ENCODE measurements around the gene STK10. TPM values are rescaled to one million over a fixed set of nuclear protein-coding genes. Genes with fewer than 3 reads are reported as not detected.

STK10 gene
- polyA plus RNA-seq, 3 donors = 21.5 to 180 (median 47.4) TPM

DNA sequence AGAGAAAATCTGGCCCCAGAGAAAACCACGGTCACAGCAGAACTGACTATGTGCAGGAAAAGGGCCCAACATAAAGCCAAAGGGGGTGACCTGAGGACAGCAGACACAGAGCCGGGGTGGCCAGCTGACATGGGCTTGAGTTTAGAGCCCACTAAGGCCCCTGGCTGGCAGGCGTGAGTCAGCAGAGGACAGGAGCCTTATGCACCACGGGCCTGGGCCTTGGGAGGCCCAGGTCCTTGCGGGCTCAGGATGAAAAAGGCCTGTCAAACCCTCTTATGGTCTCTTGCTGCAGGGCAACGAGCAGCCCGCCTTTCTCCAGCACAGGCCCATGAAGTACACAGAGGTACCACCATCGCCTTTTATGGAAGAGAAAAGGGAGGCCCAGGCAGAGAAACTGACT is 19.7 kb downstream of the STK10 start:
- peaks cover 34 to 88% of the 10 kb centered on the region in 2 donors for H3K36me3 ChIP-seq (replicated peaks in 1 of 2; ENCODE audit: control insufficient read depth in 1 of 2, insufficient read depth in 2 of 2, low read length in 2 of 2)
- Mint-ChIP-seq H3K9me3 (no peaks in the 10 kb centered on the region), H3K4me1 (peaks cover 62% of the 10 kb centered on the region), H3K27ac (peak overlapping the region in 5 of 7 donors; percentile 26 to 90 (median 68)), H3K27me3 (ENCODE audit: low read depth in 3 of 3) (no peaks in the 10 kb centered on the region), H3K36me3 (peaks cover 51 to 73% of the 10 kb centered on the region in 2 donors), H3K4me3 (no peak overlapping the region)
- intact Hi-C loops (cut with micrococcal nuclease) = no loop called here
- peak overlapping the region in 1 of 2 donors; percentile 20 for H3K27ac ChIP-seq (ENCODE audit: low read depth in 1 of 2, low read length in 2 of 2)
- H3K9me3 ChIP-seq (replicated peaks in 1 of 2; ENCODE audit: control insufficient read depth in 1 of 2, insufficient read depth in 1 of 2, low read length in 2 of 2) = no peaks in the 10 kb centered on the region
- peaks cover 100% of the 10 kb centered on the region for H4K20me1 ChIP-seq (ENCODE audit: insufficient read depth, low read length)
- TF ChIP-seq, protein P1, sequence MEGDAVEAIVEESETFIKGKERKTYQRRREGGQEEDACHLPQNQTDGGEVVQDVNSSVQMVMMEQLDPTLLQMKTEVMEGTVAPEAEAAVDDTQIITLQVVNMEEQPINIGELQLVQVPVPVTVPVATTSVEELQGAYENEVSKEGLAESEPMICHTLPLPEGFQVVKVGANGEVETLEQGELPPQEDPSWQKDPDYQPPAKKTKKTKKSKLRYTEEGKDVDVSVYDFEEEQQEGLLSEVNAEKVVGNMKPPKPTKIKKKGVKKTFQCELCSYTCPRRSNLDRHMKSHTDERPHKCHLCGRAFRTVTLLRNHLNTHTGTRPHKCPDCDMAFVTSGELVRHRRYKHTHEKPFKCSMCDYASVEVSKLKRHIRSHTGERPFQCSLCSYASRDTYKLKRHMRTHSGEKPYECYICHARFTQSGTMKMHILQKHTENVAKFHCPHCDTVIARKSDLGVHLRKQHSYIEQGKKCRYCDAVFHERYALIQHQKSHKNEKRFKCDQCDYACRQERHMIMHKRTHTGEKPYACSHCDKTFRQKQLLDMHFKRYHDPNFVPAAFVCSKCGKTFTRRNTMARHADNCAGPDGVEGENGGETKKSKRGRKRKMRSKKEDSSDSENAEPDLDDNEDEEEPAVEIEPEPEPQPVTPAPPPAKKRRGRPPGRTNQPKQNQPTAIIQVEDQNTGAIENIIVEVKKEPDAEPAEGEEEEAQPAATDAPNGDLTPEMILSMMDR (IDR thresholded peaks at IDR 0.05) = no peak
- H3K4me1 ChIP-seq (ENCODE audit: control insufficient read depth in 1 of 2, insufficient read depth in 2 of 2, low read length in 2 of 2) = peaks cover 17 to 57% of the 10 kb centered on the region in 2 donors
- H3K4me2 ChIP-seq (replicated peaks; ENCODE audit: extremely low read depth, low read length, poor library complexity, severe bottlenecking) = no peak overlapping the region
- WGBS (ENCODE audit: insufficient coverage) = 75% methylated on average over 8 of the region's 8 CpGs
- no peaks in the 10 kb centered on the region for H3K27me3 ChIP-seq (ENCODE audit: control insufficient read depth in 2 of 2, insufficient read depth in 2 of 2, low read length in 2 of 2)
- peaks cover 100% of the 10 kb centered on the region for H3K79me2 ChIP-seq (ENCODE audit: insufficient read depth, low read length)
- H3K4me3 ChIP-seq (replicated peaks in 1 of 3; ENCODE audit: low read depth in 2 of 3, low read length in 3 of 3) = no peak overlapping the region
- H3K9ac ChIP-seq (ENCODE audit: insufficient read depth, low read length, poor library complexity, severe bottlenecking) = no peak overlapping the region
- DNase-seq = no peak
- H2AFZ ChIP-seq (ENCODE audit: insufficient read depth, low read depth, low read length, poor library complexity, severe bottlenecking) = no peak overlapping the region

DNA sequence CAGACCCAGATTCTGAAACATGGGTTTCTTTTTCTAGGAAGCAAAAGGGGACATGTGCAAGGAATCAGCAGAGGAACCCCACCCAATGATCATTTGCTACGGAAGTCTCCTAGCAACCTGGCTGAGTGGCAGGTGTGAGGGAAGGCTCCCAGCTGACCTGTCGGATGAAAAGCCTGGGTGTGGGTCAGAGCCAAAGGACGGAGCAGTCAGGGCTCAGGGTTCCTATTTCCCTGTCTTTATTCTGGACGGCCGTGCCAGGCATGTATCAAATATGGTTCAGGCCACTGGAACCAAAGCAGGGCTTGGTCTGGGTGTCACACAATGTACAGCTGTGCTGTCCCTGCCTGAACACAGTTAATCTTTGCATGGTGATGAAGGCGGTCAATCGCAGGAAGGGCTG is 20.1 kb downstream of the STK10 start:
- H3K27me3 ChIP-seq (ENCODE audit: control insufficient read depth in 2 of 2, insufficient read depth in 2 of 2, low read length in 2 of 2) = no peaks in the 10 kb centered on the region
- no peak overlapping the region for H3K4me2 ChIP-seq (replicated peaks; ENCODE audit: extremely low read depth, low read length, poor library complexity, severe bottlenecking)
- TF ChIP-seq, protein P1 (IDR thresholded peaks at IDR 0.05) = no peak
- H3K36me3 ChIP-seq (replicated peaks in 1 of 2; ENCODE audit: control insufficient read depth in 1 of 2, insufficient read depth in 2 of 2, low read length in 2 of 2) = peaks cover 34 to 92% of the 10 kb centered on the region in 2 donors
- no peak overlapping the region for H3K4me3 ChIP-seq (replicated peaks in 1 of 3; ENCODE audit: low read depth in 2 of 3, low read length in 3 of 3)
- H3K9me3 Mint-ChIP-seq = no peaks in the 10 kb centered on the region
- H2AFZ ChIP-seq (ENCODE audit: insufficient read depth, low read depth, low read length, poor library complexity, severe bottlenecking) = no peak overlapping the region
- peaks cover 100% of the 10 kb centered on the region for H3K79me2 ChIP-seq (ENCODE audit: insufficient read depth, low read length)
- no peak for DNase-seq
- peak overlapping the region in 1 of 2 donors; percentile 20 for H3K27ac ChIP-seq (ENCODE audit: low read depth in 1 of 2, low read length in 2 of 2)
- no peaks in the 10 kb centered on the region for H3K27me3 Mint-ChIP-seq (ENCODE audit: low read depth in 3 of 3)
- intact Hi-C loops (cut with micrococcal nuclease) = no loop called here
- no peak overlapping the region for H3K9ac ChIP-seq (ENCODE audit: insufficient read depth, low read length, poor library complexity, severe bottlenecking)
- H3K4me3 Mint-ChIP-seq = no peak overlapping the region
- peaks cover 54 to 70% of the 10 kb centered on the region in 2 donors for H3K36me3 Mint-ChIP-seq
- peak overlapping the region; percentile 45 to 90 (median 68) for H3K27ac Mint-ChIP-seq
- no peaks in the 10 kb centered on the region for H3K9me3 ChIP-seq (replicated peaks in 1 of 2; ENCODE audit: control insufficient read depth in 1 of 2, insufficient read depth in 1 of 2, low read length in 2 of 2)
- H4K20me1 ChIP-seq (ENCODE audit: insufficient read depth, low read length) = peaks cover 100% of the 10 kb centered on the region
- H3K4me1 Mint-ChIP-seq = peaks cover 62% of the 10 kb centered on the region
- peaks cover 16 to 57% of the 10 kb centered on the region in 2 donors for H3K4me1 ChIP-seq (ENCODE audit: control insufficient read depth in 1 of 2, insufficient read depth in 2 of 2, low read length in 2 of 2)
- 95% methylated on average over 7 of the region's 7 CpGs for WGBS (ENCODE audit: insufficient coverage)
